Liver (tissue), 9 donors: Measurements from ENCODE around the gene TUBA4A. TPM values are rescaled to one million over a fixed set of nuclear protein-coding genes. Genes with fewer than 3 reads are reported as not detected.

Experiments used
- DNase-seq: peaks from one replicate; pipeline ENCODE4 v3.0.0-alpha.2; 2017; ENCODE audit warnings: low spot score
- H3K27ac ChIP-seq, 2 donors: one replicate each; pipeline ENCODE4 v1.7.0; 2013; ENCODE audit warnings: inconsistent platforms in 2 of 2, low read length in 2 of 2, control low read depth in 1 of 2, low read depth in 1 of 2, mild to moderate bottlenecking in 1 of 2
- H3K27me3 ChIP-seq, 4 donors: one replicate each; pipeline versions ENCODE4 v1.6.1 to v1.7.0; 2013; ENCODE audit warnings: low read length in 3 of 4, inconsistent platforms in 1 of 4, mild to moderate bottlenecking in 1 of 4, moderate library complexity in 1 of 4; ENCODE audit not compliant: control insufficient read depth in 4 of 4, insufficient read depth in 4 of 4
- H3K36me3 ChIP-seq, 4 donors: one replicate each; pipeline versions ENCODE4 v1.6.1 to v1.7.0; 2013; ENCODE audit warnings: low read length in 3 of 4, mild to moderate bottlenecking in 3 of 4, low read depth in 1 of 4, moderate library complexity in 1 of 4; ENCODE audit not compliant: control insufficient read depth in 4 of 4, insufficient read depth in 3 of 4
- H3K4me1 ChIP-seq, 4 donors: one replicate each; pipeline versions ENCODE4 v1.6.1 to v1.7.0; 2013; ENCODE audit warnings: low read length in 3 of 4, mild to moderate bottlenecking in 3 of 4, moderate library complexity in 1 of 4; ENCODE audit not compliant: control insufficient read depth in 4 of 4, insufficient read depth in 4 of 4
- H3K4me3 ChIP-seq, 3 donors: one replicate each; pipeline versions ENCODE4 v1.6.1 to v1.7.0; 2013; ENCODE audit warnings: low read length in 3 of 3, control low read depth in 1 of 3, low read depth in 1 of 3, mild to moderate bottlenecking in 1 of 3
- H3K9ac ChIP-seq, 2 donors: one replicate each; pipeline ENCODE4 v1.7.0; 2013; ENCODE audit warnings: low read length in 2 of 2, mild to moderate bottlenecking in 2 of 2, moderate library complexity in 2 of 2, control low read depth in 1 of 2, low read depth in 1 of 2
- H3K9me3 ChIP-seq, 4 donors: one replicate each; pipeline versions ENCODE4 v1.6.1 to v1.7.0; 2013; ENCODE audit warnings: low read length in 3 of 4; ENCODE audit not compliant: control insufficient read depth in 4 of 4
- ATF3 ChIP-seq: IDR thresholded peaks from 2 replicates; pipeline ENCODE4 v1.6.1; 2016; ENCODE audit warnings: antibody characterized with exemption
- CTCF ChIP-seq: fragments of 150-350 bp; IDR thresholded peaks from 2 replicates; pipeline ENCODE4 v1.5.1; 2017; ENCODE audit warnings: improper control_type of control experiment, low read depth, low read length; ENCODE audit not compliant: missing input control
- EGR1 ChIP-seq, 2 donors: IDR thresholded peaks; 2 replicates each; pipeline ENCODE4 v1.6.1; 2016 to 2018; ENCODE audit warnings: antibody characterized with exemption in 2 of 2, low read depth in 2 of 2
- FOXA1 ChIP-seq: IDR thresholded peaks from 2 replicates; pipeline ENCODE4 v1.6.1; 2016; ENCODE audit warnings: antibody characterized with exemption
- FOXA2 ChIP-seq: IDR thresholded peaks from 2 replicates; pipeline ENCODE4 v1.6.1; 2016; ENCODE audit warnings: antibody characterized with exemption
- GABPA ChIP-seq, 2 donors: IDR thresholded peaks in 1 of 2; conservative IDR thresholded peaks in 1 of 2; 2 replicates each; pipeline ENCODE4 v1.6.1; 2016; ENCODE audit warnings: antibody characterized with exemption in 2 of 2, mild to moderate bottlenecking in 1 of 2, moderate library complexity in 1 of 2
- HNF4A ChIP-seq, 2 donors: conservative IDR thresholded peaks; 2 replicates each; pipeline ENCODE4 v1.6.1; 2016; ENCODE audit warnings: antibody characterized with exemption in 2 of 2, mild to moderate bottlenecking in 2 of 2
- HNF4G ChIP-seq: IDR thresholded peaks from 2 replicates; pipeline ENCODE4 v1.6.1; 2016; ENCODE audit warnings: antibody characterized with exemption
- JUND ChIP-seq, 2 donors: IDR thresholded peaks; 2 replicates each; pipeline ENCODE4 v1.6.1; 2016; ENCODE audit warnings: antibody characterized with exemption in 2 of 2
- NR2F2 ChIP-seq: IDR thresholded peaks from 2 replicates; pipeline ENCODE4 v1.6.1; 2016; ENCODE audit warnings: antibody characterized with exemption
- RAD21 ChIP-seq, 2 donors: IDR thresholded peaks; 2 replicates each; pipeline ENCODE4 v1.6.1; 2016; ENCODE audit warnings: antibody characterized with exemption in 2 of 2, mild to moderate bottlenecking in 2 of 2
- RXRA ChIP-seq, 2 donors: IDR thresholded peaks; 2 replicates each; pipeline ENCODE4 v1.6.1; 2017 to 2018; ENCODE audit warnings: antibody characterized with exemption in 2 of 2, mild to moderate bottlenecking in 1 of 2
- SP1 ChIP-seq: IDR thresholded peaks from 2 replicates; pipeline ENCODE4 v1.6.1; 2018; ENCODE audit warnings: antibody characterized with exemption, mild to moderate bottlenecking
- TAF1 ChIP-seq: conservative IDR thresholded peaks from 2 replicates; pipeline ENCODE4 v1.6.1; 2016; ENCODE audit warnings: antibody characterized with exemption, mild to moderate bottlenecking
- YY1 ChIP-seq: IDR thresholded peaks from 2 replicates; pipeline ENCODE4 v1.6.1; 2016; ENCODE audit warnings: antibody characterized with exemption, mild to moderate bottlenecking
- WGBS: extraction: QIAGEN DNeasy Blood & Tissue Kit; methylation state at CpG from one replicate; pipeline ENCODE4 v1.1.7; 2013; 5-methylcytosine and 5-hydroxymethylcytosine counted together
- polyA plus RNA-seq, 2 donors: library from polyadenylated mRNA; stranded (reverse) in 1 of 2; unstranded in 1 of 2; fragments of 200-250 nt in 1 of 2; fragments of >200 nt in 1 of 2; fragmentation: Nextera tagmentation in 1 of 2; extraction: Ambion mirVana in 1 of 2; gene quantifications; one replicate each; pipeline versions ENCODE4 v1.2.1 to v1.2.3, GENCODE V29; 2013 to 2015
- total RNA-seq, 2 donors: library from RNA; depleted of rRNA; stranded (reverse); fragments of >200 nt; gene quantifications; one replicate each; pipeline ENCODE4 v1.2.3, GENCODE V29; 2014
- TF ChIP-seq, protein P1 (sequence below): IDR thresholded peaks from 2 replicates; pipeline ENCODE4 v1.6.1; 2016; ENCODE audit warnings: antibody characterized with exemption
- TF ChIP-seq, protein P2 (sequence below): IDR thresholded peaks from 2 replicates; pipeline ENCODE4 v1.6.1; 2016; ENCODE audit warnings: antibody characterized with exemption, mild to moderate bottlenecking
- TF ChIP-seq, protein P3 (sequence below): IDR thresholded peaks from 2 replicates; pipeline ENCODE4 v1.6.1; 2016; ENCODE audit warnings: antibody characterized with exemption
- donor health status: healthy.
- donor health status: healthy.
- donor health status: healthy.
- donor health status: healthy.
- donor health status: healthy.

Gene TUBA4A
- total and polyA plus RNA-seq, 4 donors, result 16.2 to 63.1 (median 31.6) TPM

DNA sequence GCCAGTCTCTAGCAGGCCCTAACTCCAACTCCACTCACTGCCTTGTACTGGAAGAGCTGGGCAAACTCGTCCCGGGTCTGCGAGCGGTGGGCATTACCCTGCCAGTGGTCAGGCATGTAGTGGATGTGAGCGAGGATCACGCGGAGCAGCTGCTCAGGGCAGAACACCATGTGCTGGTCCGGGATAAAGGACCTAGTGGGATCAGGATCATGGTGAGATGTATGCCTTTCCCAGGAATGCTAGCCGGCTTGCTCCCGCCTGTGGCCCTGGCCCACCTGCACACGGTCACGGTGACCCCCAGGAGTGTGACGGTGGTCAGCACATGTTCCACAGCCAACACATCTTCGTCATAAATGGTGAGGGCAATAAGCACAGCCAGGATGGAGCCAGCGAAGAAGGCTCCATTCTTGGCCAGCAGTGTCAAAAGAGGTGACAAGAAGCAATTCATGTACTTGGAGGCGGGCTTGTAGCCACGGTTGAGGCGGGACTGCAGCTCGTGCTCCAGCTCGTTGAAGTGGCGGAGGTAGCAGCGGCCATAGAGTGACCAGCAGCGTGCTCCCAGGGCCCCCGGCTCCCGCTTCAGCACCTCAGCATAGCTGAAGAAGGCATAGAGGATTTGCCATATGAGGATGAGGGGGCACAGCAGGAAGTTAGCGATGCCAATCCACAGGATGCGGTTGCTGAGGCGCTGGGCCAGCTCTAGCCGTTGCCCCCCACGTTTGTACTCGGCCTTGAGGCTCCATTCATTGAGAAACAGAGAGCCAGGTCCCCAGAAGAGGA, 29.7 kb downstream of the TUBA4A start:
- H3K4me1 ChIP-seq, result peaks cover 12 to 22% (median 19%) of the 10 kb centered on the region in 4 donors
- no peaks in the 10 kb centered on the region for H3K27me3 ChIP-seq
- TF ChIP-seq RXRA (IDR thresholded peaks at IDR 0.05) (no peak), ATF3 (no peak), EGR1 (IDR thresholded peaks at IDR 0.05; ENCODE audit: low read depth in 2 of 2) (no peak), SP1 (no peak), JUND (IDR thresholded peaks at IDR 0.05) (no peak), NR2F2 (no peak), TAF1 (no peak), HNF4G (no peak), YY1 (no peak), FOXA1 (no peak), GABPA (IDR thresholded peaks at IDR 0.05 in 1 of 2, conservative IDR thresholded peaks at IDR 0.05 in 1 of 2) (no peak), FOXA2 (no peak), CTCF (no peak)
- TF ChIP-seq, protein P1, sequence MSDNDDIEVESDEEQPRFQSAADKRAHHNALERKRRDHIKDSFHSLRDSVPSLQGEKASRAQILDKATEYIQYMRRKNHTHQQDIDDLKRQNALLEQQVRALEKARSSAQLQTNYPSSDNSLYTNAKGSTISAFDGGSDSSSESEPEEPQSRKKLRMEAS, result no peak
- TF ChIP-seq, protein P2, sequence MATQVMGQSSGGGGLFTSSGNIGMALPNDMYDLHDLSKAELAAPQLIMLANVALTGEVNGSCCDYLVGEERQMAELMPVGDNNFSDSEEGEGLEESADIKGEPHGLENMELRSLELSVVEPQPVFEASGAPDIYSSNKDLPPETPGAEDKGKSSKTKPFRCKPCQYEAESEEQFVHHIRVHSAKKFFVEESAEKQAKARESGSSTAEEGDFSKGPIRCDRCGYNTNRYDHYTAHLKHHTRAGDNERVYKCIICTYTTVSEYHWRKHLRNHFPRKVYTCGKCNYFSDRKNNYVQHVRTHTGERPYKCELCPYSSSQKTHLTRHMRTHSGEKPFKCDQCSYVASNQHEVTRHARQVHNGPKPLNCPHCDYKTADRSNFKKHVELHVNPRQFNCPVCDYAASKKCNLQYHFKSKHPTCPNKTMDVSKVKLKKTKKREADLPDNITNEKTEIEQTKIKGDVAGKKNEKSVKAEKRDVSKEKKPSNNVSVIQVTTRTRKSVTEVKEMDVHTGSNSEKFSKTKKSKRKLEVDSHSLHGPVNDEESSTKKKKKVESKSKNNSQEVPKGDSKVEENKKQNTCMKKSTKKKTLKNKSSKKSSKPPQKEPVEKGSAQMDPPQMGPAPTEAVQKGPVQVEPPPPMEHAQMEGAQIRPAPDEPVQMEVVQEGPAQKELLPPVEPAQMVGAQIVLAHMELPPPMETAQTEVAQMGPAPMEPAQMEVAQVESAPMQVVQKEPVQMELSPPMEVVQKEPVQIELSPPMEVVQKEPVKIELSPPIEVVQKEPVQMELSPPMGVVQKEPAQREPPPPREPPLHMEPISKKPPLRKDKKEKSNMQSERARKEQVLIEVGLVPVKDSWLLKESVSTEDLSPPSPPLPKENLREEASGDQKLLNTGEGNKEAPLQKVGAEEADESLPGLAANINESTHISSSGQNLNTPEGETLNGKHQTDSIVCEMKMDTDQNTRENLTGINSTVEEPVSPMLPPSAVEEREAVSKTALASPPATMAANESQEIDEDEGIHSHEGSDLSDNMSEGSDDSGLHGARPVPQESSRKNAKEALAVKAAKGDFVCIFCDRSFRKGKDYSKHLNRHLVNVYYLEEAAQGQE, result no peak
- peaks cover 21 to 56% (median 48%) of the 10 kb centered on the region in 4 donors for H3K36me3 ChIP-seq
- DNase-seq, result no peak
- H3K9me3 ChIP-seq, result no peaks in the 10 kb centered on the region
- 96% methylated on average over 31 of the region's 31 CpGs for WGBS
- no peak overlapping the region for H3K9ac ChIP-seq
- no peak overlapping the region for H3K27ac ChIP-seq
- H3K4me3 ChIP-seq, result no peak overlapping the region

GRCh38 chr2:219221957-219222518, 31.7 kb downstream of the TUBA4A start:
- WGBS, result 95% methylated on average over 16 of the region's 16 CpGs
- Histone ChIP-seq H3K4me3 (no peak overlapping the region), H3K27me3 (no peaks in the 10 kb centered on the region), H3K4me1 (peaks cover 5 to 27% (median 19%) of the 10 kb centered on the region in 4 donors), H3K36me3 (peaks cover 21 to 56% (median 48%) of the 10 kb centered on the region in 4 donors), H3K27ac (no peak overlapping the region), H3K9me3 (no peaks in the 10 kb centered on the region), H3K9ac (no peak overlapping the region)
- no peak for DNase-seq
- TF ChIP-seq ATF3 (no peak), RAD21 (IDR thresholded peaks at IDR 0.05) (no peak), NR2F2 (no peak), EGR1 (IDR thresholded peaks at IDR 0.05; ENCODE audit: low read depth in 2 of 2) (no peak), SP1 (no peak), JUND (IDR thresholded peaks at IDR 0.05) (no peak), HNF4A (conservative IDR thresholded peaks at IDR 0.05) (no peak), GABPA (IDR thresholded peaks at IDR 0.05 in 1 of 2, conservative IDR thresholded peaks at IDR 0.05 in 1 of 2) (no peak), HNF4G (no peak), YY1 (no peak), CTCF (no peak), FOXA2 (no peak), FOXA1 (no peak)
- TF ChIP-seq, protein P1, result no peak
- TF ChIP-seq, protein P3, sequence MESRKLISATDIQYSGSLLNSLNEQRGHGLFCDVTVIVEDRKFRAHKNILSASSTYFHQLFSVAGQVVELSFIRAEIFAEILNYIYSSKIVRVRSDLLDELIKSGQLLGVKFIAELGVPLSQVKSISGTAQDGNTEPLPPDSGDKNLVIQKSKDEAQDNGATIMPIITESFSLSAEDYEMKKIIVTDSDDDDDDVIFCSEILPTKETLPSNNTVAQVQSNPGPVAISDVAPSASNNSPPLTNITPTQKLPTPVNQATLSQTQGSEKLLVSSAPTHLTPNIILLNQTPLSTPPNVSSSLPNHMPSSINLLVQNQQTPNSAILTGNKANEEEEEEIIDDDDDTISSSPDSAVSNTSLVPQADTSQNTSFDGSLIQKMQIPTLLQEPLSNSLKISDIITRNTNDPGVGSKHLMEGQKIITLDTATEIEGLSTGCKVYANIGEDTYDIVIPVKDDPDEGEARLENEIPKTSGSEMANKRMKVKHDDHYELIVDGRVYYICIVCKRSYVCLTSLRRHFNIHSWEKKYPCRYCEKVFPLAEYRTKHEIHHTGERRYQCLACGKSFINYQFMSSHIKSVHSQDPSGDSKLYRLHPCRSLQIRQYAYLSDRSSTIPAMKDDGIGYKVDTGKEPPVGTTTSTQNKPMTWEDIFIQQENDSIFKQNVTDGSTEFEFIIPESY, result no peak
